Hippocampal formation (tissue), 2 donors: ENCODE results near the gene UNC5A.

Experiments
- DNase-seq, 2 donors: peaks; one replicate each; lab custom pipeline; 2025; lab: John Stamatoyannopoulos, UW

UNC5A gene

GRCh38 chr5:176846335-176847140, 36.2 kb downstream of the UNC5A start:
- DNase-seq = no peak

- DNase-seq = no peak
Measured at GRCh38 chr5:176847148-176847547, 36.8 kb downstream of the UNC5A start.

- DNase-seq = no peak
Measured at GRCh38 chr5:176847726-176848290, 37.4 kb downstream of the UNC5A start.

- DNase-seq = no peak
Measured at GRCh38 chr5:176848651-176849050, 38.3 kb downstream of the UNC5A start.

GRCh38 chr5:176849611-176850227, 39.4 kb downstream of the UNC5A start:
- DNase-seq = no peak

DNA sequence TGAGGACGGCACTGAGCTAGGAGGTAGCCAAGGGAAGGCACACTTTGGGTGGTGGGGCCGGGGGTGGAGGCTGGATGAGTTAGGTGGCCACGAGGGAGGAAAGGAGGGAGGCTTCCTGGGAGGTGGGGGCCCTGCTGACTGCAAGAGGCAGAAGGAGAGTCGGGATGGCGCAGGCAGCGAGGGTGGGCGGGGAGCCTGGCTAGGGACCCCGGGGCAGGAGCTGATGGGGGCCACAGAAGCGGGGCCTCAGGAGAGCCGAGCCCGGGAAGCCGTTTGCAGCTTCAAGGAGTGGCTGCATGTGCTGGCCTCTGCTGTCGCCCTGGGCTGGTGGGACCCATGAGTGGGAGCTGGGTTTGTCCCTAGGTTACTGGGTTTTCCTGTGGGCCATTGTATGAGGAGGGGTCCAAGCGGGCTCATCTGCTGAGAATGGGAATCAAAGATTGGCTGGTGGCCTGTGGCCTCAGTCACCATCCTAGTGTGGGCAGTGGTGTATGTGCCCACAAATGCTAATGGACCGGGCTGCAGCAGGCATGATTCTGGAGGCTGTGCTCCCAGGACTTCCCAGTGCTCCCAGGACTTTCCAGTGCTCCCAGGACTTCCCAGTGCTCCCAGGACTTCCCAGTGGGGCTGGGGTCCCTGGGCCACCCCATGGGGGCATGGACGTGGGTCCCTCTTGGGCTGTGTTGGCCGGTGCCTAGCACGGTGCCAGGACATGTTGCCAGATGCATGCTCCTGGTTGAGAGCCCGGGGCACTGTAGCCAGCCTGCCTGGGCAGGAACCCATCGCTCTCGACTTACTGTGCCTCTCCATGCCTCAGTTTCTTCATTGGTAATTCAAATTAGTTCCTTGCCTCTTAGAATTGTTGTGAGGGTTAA, 40.2 kb downstream of the UNC5A start:
- no peak for DNase-seq

DNA sequence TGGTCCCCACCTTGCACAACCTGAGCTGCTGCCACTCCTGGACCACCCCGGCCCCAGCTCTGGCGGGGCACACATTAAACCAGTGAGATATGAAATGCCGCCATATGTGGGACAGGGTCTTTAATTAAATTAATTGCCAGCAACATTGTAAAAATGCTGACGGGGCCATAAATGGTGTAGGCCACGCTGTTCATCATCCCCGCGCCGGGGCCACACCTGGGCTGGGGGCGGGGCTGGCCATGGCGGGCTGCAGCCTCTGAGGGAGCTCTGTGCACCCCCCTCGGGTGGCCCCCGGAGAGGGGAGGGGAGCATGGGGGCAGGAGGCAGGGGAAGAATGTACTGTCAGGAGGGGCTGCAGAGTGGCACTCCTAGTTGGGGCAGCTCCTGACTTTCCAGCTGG, 41.0 kb downstream of the UNC5A start:
- no peak for DNase-seq

DNA sequence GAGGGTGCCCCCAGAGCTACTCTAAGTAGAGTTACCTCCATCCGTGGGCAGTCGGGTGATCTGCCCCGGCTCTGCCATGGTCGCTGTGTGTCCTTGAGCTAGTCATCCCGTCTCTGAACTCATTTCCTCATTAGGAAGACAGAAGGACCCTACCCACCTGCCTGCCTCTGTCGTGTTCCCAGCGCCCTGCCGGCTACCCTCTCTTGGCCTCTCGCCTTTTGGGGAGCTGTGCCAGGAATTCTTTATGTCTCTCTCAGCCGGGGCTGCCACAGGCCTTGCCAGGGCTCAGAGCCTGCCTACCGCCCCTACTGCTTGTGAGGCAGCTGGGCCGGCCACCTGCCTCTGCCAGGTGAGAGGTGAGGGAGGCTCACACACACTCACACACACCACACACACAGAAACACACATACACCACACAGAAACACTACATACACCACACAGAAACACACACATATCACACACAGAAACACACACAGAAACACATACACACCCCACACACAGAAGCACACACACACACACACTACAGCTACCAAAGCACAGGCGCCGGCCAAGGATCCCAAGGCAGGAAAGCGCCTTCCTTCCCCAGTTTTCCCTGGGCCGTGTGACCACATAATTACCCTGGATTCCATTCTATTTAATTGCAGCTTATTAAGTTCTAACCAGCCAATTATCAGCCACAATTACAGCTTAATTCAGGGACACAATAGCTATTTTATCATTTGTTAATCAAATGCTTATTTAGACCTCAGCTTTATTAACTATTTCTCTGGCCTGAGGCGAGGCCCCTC, 41.7 kb downstream of the UNC5A start:
- DNase-seq = no peak

GRCh38 chr5:176853151-176853778, 42.9 kb downstream of the UNC5A start:
- DNase-seq = no peak

GRCh38 chr5:176854164-176854563, 43.8 kb downstream of the UNC5A start:
- no peak for DNase-seq

DNA sequence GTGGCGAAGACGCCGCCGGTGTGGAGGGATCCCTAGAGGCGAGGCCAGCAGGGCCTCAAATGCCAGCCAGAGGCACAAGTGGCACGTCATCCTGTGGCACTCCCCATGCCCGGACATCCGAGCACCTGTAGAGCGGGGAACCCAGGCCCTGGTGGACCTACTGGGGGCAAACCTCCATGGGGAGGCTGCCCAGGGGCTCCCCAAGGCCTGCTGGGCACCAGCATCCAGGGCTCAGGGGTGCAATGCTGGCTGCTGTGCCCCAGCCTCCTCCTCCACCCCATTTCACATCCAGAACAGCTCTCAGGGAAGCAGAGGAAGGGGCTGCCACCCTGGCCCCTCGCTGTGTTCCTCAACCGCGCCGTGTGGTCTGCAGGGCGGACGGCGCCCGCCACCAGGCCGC, 45.2 kb downstream of the UNC5A start:
- DNase-seq = no peak

GRCh38 chr5:176856746-176857145, 46.4 kb downstream of the UNC5A start:
- DNase-seq = no peak

- no peak for DNase-seq
Measured at GRCh38 chr5:176857216-176857893, 47.0 kb downstream of the UNC5A start.

DNA sequence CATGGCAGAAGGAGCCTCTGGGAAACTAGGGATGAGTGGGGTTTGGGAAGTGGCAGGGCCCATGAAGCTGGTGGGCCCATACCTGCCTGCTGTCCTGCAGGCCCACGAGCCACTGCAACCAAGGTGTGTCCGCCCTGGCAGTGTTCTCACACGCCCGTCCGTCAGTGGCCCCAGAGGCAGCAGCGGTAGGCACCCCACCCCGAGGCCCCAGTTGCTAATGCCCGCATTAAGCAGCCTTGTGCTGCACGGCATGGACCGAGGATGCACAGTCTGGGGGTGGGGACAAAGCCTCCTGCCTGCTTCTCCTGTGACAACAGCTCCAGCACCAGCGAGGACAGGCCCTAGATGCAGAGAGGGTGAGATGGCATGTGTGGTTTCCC, 47.5 kb downstream of the UNC5A start:
- DNase-seq = no peak

- DNase-seq = no peak
Measured at GRCh38 chr5:176859916-176860315, 49.6 kb downstream of the UNC5A start.

- DNase-seq = no peak
Measured at GRCh38 chr5:176860381-176860780, 50.0 kb downstream of the UNC5A start.

- no peak for DNase-seq
Measured at GRCh38 chr5:176861276-176861675, 50.9 kb downstream of the UNC5A start.

GRCh38 chr5:176862330-176862995, 52.1 kb downstream of the UNC5A start:
- DNase-seq = no peak

DNA sequence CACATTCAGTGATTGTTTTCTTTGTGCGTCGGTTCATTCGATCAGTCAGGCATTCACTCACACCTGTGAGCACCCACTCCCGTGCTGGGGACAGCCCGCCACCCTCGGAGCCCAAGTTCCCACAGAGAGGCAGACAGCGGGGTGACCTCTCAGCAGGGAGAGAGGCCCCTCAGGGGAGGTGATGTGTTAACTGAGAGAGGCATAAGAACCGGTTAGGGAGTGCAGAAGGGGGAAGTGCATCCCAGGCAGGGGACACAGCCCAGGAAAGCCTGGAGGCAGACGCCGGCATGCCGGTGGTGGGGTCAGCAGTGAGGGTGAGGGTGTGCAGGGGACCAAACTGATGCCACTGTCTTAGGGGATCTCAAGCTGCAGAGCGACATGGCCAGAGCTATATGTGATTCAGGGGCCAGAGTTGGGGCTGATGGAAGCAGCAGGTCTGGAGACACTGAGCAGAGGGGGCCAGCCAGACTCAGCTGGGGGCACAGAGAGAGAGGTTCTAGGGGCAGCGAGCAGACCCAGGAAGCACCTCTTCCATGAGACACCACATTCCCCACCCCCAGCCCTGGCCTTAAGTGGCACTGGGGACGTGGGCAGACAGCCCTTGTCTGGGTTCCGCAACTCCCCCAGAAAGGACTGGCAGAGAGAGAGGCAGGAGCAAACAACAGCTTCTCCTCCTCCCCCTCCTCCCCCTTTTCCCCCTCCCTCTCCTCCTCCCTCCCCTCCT, 52.8 kb downstream of the UNC5A start:
- no peak for DNase-seq
